HG03520 (cell line): ENCODE measurements around the gene CXCR1.
"Not testable (repeated sequence)": the region's sequence is repeated elsewhere in the genome, so short reads cannot be mapped to it uniquely, and the experiment has no call there.

Experiments
- ATAC-seq: cut with Tn5 transposase; IDR thresholded peaks from one replicate; pipeline ENCODE4 v1.9.1; 2021; ENCODE audit warnings: mild to moderate bottlenecking, moderate library complexity; ENCODE audit not compliant: unreplicated experiment

Gene CXCR1

DNA sequence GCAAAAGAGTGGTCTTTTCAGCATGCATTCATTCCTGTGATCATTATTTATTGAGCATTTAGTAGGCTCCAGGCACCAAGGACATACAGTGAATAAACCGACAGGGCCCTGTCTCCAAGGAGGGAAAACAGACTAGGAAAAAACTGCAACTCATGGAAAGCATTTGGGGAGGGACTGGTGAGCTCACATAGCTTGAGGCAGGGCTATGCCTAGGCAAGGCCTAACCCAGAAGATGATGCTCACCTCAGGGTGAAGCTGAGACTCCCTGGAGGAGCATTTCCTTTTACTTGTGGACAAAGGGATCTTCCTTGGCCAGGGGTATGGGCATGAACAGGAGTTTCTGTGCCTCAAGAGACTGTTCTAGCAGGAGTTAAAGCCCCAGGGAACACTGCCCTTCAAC, 3.9 kb downstream of the CXCR1 start:
- ATAC-seq = no peak

DNA sequence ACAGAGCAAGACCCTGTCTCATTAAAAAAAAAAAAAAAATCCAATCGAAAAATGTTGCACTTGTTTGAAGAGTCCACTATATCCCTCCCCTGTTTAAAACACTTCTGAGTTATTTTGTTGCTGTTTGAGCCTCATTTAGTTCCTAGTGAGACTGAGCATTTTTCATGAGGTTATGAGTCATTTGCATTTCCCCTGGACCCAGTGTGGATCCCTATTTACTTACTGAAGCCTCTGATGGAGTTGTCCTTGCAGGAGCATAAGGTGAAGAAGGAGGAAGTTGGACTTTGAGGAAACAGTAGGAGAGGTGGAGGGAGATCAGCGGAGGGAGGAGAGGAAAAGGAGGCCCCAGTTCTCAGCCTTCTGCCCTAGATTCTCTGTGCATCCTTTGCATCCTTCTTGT, 5.1 kb downstream of the CXCR1 start:
- ATAC-seq = no peak

DNA sequence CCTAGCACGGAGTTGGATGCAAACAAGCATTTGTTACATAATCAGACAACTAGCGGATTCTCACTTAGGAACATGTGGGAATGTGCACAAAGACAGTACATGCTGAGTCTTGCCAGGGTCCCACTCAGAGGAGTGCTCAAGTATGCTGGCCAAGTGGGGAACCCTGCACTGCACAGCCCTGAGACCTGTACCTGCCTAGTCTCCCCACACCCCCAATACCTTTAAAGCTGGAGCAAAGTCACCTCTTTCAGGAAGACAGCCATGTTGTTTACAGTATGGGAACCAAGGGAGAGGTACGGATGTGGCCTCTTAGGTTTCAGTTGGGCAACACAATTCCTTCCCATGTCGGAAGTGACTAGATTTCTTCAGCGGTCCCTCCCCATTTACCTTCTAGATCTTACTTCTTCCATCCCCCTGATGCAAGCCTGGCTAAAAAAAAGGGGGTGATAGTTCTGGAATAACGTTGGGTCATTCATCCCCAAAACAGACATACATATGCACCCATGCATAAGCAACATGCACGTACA, 10.7 kb downstream of the CXCR1 start:
- no peak for ATAC-seq

DNA sequence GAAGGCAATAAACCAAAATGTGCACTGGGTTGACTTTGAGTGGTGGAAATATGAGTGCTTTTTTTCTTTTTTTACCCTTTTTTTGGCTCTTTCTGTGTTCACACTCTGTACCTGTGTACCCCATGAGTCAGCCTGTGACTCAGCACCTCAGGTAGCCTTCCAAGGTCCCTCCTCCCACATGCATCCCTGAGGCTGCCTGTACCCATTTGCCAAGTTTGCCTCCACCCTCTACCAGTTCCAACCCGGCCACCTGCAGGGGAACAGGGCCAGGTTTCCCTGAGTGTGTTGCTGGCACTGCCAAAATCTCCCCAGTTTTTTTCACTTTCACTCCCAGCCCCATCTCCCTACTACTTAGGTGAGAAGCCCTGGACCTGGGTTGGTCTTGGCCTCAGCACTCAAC, 14.0 kb downstream of the CXCR1 start:
- no peak for ATAC-seq

DNA sequence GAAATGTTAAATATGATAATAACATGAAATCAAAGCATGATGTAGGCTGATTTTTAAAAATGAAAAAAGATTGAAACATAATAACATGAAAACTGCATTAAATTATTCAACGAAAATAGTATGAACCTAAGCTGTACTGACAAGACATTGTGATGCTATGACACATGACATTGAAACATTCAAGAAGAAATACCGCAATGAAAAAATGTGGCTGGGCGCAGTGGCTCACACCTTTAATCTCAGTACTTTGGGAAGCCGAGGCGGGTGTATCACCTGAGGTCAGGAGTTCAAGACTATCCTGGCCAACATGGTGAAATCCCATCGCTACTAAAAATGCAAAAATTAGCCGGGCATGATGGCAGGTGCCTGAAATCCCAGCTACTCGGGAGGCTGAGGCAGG, 14.6 kb downstream of the CXCR1 start:
- ATAC-seq = no peak

DNA sequence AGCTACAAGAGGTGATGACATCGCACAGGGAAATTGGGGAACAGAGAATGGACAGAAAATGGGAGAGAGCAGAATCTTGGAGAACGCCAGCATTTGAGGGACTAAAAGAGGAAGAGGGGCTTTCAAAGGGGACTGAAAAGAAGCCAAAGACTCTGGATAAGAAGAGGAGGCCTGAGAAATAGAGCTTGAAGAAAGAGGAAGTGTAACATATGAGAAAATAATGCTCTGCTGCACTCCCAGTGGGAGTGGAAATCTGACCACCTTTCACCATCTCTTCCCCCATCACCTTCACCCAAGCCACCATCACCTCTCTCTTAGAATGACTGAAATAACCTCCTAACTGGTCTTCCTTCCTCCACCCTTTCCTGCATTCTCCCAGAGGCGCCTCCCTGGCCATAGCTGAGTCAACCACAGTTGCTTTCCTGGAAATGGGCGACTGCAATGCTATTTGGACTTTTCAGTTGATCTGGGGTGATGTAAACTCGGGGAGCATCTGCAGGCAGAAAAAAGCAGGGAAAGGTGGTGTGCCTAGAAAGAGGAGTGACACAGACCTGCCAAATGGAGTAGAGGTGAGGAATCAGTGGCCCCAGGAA, 16.8 kb downstream of the CXCR1 start:
- ATAC-seq = no peak

DNA sequence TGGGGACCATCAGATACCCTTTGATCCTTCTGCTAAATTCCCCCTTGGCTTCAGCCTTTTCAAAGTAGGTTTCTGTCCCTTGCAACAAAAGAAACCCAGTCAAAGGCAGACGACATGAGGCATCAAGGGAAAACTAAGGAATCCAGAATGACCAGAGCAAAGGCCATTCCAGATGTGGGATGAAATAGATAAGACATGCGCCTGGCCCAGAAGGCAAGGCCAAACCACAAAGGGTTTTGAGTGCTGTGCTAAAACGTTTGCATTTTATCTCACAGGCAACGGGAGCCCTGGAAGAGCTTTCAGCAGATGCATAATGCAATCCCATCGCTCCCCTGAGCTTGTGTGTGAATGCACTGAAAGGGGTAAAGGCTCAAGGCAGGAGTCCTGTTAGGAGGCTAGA, 17.7 kb downstream of the CXCR1 start:
- no peak for ATAC-seq

DNA sequence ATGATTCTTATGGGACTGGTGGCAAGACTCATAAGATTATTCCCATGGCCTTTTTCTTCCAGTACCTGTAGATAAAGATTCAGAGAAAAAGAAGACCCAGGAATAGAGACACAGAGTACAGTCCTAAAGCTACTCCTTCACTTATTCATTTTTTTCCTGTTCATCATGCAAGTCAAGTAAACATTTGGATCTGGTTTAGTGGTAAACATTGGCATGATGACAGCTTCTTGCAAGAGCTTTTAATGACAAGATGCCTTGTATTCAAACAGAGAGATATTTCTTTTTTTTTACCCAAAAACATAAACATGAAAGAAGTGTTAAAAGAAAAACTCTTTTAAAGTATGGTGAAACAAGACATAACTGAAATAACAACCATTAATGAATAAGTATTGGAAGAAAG, 20.7 kb downstream of the CXCR1 start:
- ATAC-seq = no peak

DNA sequence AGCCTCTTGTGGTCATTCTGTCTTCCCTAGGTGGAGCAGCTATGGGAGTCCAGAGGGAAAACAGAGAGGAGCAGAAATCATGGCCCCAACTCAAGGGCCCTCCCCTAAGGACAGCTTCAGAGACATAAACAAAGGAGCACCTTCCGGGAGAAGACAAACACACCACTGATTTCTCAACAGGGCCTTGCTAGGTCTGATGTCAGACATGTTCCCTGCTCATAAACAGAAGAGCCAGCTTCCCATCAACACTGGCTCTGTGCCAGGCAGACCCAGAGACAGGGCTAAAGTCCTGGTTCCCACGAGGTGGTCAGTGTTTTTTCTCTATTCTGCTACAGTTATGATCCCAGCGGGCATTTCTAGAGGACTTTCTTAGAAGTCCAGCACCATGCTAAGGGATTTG, 21.6 kb downstream of the CXCR1 start:
- no peak for ATAC-seq

DNA sequence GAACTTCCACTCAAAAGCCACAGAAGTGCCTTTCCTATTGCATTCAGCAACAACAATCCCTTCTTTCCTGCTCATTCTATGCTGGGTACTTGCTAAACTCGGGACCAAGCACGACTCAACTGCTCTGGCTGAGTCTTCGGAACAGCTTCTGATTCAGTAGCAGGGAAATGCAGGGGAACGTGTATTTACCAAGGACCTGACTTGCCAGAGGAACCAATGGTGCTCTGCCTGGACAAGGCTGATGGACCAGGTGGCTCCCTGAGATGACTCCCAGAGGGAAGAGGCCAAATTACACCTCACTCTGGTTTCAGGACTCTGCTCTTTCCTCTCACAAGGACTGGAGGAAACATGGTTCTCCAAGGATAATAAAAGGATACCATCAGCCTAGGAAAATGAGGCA, 28.7 kb downstream of the CXCR1 start:
- ATAC-seq = no peak

DNA sequence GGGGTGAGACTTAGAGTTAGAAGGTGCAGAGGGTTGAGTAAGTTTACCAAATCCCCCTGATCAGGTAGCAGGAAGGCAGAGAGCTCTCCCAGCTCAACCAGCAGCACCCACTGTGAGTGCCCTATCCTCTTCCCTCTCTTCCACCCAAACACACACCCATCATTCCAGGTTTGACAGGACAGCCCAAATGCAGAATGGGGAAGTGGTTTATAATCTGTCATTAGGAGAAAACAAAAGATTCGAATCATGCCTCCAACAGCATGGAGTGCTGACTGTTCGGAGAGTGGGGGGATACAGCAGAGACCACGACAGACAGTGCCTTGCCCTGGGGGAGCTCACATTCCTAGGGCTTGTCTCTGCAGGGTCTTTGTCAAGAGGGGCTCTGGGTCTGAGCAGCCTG, 29.2 kb downstream of the CXCR1 start:
- no peak for ATAC-seq

DNA sequence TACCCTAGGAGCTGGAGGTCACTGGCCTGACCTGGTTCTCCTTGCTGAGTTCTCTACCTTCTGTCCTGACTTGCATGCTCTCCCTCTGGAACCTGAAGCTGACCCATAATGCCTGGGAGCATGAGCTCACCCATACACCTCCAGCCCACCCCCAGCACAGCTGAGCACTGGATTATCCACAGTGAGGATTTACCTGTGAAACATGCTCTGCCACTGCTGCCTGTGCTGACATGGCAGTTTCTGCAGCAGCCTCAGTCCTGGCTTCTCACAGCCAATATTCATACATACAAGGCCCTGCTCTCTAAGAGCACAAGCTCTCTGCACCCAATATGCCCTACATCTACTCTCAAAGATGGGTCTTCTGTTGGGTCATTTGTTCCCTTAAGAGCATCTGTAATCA, 35.9 kb downstream of the CXCR1 start:
- ATAC-seq = no peak

DNA sequence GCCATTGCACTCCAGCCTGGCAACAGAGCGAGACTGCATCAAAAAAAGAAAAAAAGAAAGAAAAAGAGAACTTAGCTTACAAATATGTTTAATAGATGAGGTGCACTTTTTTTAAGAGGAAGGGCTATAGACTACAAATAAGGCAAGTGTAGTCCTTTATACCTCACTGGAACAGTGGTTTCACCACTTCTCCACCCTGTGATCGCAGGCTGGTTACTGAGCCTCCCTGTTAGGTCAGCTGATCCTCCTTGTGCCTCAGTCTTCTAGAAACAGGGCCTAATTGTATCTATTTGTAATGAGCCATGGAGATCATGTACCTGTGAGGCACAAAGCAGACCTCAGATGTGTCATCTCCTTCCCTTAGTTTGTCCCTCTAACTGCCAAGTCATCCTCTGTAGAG, 36.4 kb downstream of the CXCR1 start:
- ATAC-seq = no peak

DNA sequence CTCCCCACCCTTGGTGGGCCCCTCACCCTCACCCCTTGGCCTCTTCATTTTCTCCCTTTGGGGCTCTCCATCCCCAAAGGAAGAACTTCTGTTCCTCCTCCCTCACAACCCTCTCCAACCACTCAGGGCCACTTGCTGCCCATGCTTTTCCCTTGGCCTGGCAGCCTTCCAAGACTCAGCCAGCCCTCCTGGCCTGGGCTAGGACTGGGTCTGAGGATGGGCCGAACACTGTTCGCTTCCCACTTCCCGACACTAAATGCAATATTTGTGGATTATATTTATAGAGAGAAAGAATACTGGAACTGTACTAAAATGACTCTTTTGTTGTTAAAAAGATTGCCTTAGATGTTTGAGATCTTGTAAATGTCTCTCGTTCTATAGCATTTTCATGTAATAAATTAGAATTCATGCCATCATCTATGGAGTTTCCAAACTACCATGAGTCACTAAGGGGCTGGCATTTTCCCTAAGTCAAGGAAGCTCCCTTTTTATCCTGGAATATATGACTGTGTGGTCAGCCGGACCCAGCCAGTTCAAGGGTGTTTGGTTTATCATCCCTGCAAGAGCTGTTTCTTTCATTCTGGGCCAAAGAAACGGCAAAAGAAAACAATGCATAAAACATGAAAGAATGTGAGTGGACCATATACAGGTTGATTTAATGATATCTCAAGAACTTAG, 37.2 kb downstream of the CXCR1 start:
- no peak for ATAC-seq

DNA sequence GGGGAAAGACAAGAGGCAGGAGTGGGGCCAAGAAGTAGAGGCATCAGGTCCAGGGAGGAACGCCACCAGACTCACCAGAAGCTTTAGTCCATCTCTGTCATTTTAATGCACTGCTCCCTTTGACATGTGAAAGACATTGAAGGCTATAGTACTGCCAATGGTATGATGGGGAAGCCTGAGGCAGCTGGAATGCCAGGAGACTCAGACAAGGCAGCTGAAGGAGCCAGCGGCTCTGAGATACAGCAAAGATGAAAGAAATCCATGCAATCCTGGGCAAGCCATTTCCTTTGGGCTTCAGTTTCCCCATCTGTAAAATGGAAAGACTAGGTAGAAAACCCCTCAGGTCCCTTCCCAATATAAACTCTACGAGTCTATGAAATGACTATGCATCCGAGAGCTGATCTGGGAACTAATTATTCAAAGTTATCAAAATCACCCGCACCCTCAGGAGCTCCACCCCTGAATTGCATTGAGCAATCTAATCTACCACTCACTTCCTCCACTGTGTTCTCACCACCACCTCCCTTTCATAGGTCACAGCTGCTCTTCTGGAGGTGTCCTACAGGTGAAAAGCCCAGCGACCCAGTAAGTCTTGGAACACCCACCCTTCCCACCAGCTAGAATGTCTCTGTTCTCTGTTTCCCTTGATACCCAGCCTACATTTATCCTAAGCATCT, 37.8 kb downstream of the CXCR1 start:
- ATAC-seq = no peak

DNA sequence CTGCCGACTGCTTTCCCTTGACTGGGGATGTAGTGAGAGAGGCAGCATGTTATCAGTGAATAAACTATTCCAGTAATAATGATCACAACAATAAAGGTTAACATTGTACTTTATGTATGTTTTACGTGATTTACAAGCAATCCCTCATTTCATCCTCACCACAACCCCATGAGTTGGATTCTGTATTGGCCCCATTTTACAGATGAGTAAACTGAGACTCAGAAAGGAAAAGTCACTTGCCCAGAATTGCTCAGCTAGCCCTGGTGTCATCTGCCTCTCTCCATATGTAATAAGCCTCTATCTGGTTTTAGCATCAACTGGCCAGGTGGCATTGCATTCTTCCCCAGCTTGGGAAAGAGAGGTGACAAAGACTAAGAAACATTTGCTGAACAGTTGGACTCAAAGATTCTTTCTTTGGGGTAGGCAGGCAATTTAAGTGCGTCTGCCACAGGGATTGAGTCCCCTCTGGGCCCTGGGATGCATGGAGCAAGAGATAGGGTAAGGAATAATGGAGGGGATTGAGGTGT, 38.8 kb downstream of the CXCR1 start:
- no peak for ATAC-seq

DNA sequence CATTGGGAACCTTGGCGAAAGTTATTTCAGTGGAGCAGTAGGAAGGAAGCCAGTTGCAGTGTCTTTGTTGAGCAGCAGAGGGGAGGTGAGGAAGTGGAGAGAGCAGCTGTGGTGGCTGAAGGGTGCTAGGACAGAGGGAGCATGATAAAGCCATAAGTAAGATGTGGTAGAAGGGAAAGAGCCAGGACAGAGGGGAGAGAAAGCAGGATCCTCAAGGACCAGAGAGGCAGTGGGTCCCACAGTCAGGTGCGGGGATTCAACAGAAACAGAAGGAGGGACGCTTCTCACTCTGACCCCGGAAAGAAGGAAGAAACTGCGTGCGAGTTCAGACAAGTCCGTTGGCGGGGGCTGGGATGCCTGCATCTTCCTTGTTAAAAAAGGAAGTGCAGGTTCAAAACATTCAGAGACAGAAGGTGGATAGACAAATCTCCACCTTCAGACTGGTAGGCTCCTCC, 41.1 kb downstream of the CXCR1 start, which contains the start of gene CXCR2:
Gene CXCR2 (plus strand): TSS at position 403 of the 455 bp plus-strand sequence. CDS start 8,774 bp downstream, outside the sequence.
- no peak for ATAC-seq

DNA sequence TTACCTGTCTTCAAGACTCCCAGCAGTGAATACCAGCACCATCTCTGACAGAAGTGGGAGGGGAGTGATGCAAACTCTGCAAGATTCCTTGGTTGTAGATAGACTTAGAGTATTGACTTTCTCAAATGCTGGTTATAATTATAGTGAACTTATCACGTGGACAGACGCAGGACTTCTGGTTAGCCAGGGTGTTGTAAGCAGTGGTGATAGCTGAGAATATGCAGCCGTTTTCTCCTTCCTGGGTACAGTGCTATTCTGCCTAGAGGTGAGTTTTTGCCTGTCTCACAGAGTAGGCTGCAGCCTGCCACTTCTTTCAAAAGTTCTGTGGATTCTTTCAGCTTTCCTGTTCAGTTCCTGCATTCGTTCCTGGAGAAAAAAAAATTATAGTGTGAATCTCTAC, 41.7 kb downstream of the CXCR1 start:
- no peak for ATAC-seq

DNA sequence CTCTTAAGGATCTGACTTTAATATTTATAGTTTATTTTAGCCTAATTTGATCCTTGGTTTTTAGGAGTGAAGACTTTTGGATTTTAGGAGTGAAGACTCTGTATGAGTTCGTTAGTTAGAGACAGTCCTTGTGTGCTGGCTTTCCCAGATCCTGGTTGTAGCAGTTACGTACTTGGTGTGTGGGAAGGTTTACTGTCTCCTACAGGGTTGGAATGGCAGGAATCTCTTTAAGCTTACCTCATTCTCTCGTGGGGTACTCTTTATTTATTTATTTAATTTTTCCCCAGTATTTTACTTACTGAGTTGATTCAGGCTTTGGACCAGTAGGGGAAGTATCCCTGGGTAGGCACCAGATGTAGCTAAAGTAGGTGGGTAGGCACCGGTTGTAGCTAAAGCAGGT, 42.8 kb downstream of the CXCR1 start:
- no peak for ATAC-seq

DNA sequence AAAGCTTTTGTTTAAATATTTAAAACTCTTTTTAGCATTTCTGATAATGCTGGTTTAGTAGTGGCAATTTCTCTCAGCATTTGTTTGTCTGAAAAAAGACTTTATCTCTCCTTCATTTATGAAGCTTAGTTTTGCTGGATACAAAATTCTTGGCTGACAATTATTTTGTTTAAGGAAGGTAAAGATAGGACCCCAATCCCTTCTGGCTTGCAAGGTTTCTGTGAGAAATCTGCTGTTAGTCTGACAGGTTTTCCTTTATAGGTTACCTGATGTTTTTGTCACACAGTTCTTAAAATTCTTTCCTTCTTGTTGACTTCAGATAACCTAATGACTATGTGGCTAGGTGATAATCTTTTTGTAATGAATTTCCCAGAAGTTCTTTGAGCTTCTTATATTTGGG, 44.5 kb downstream of the CXCR1 start:
- ATAC-seq = not testable (repeated sequence)

DNA sequence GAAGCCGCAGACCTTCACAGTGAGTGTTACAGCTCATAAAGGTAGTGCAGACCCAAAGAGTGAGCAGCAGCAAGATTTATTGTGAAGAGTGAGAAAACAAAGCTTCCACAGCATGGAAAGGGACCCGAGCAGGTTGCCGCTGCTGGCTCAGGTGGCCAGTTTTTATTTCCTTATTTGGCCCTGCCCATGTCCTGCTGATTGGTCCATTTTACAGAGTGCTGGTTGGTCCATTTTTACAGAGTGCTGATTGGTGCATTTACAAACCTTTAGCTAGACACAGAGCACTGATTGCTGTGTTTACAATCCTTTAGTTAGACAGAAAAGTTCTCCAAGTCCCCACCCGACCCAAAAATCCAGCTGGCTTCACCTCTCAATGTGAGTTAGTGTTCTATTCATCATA, 45.0 kb downstream of the CXCR1 start:
- ATAC-seq = not testable (repeated sequence)
